ENCODE data around the gene C22orf31.

Gene C22orf31

GRCh38 chr22:29102300-29102699 is 40.7 kb upstream of the C22orf31 start:
- Histone ChIP-seq H3K9me3 (ENCODE audit: control extremely low read depth in 1 of 5, control insufficient read depth in 4 of 5, insufficient read depth in 2 of 5, low read depth in 1 of 5, low read length in 4 of 5) (no peaks in the 10 kb centered on the region), H3K27ac (ENCODE audit: insufficient read depth in 1 of 2, low read depth in 1 of 2, low read length in 2 of 2, poor library complexity in 1 of 2, severe bottlenecking in 2 of 2) (no peak overlapping the region), H3K4me3 (ENCODE audit: control insufficient read depth in 1 of 7, extremely low read depth in 1 of 7, insufficient read depth in 4 of 7, low read depth in 2 of 7, low read length in 6 of 7) (no peak overlapping the region), H3K36me3 (ENCODE audit: control insufficient read depth in 4 of 4, insufficient read depth in 4 of 4, low read length in 3 of 4) (no peaks in the 10 kb centered on the region), H3K27me3 (replicated peaks in 2 of 5; ENCODE audit: control insufficient read depth in 4 of 5, insufficient read depth in 5 of 5, low read length in 4 of 5) (peaks cover 0 to 3% (median 0%) of the 10 kb centered on the region in 5 experiments), H3K4me1 (ENCODE audit: control extremely low read depth in 1 of 4, control insufficient read depth in 4 of 4, insufficient read depth in 4 of 4, low read length in 3 of 4) (no peaks in the 10 kb centered on the region)
- WGBS (ENCODE audit: insufficient coverage) = 100% methylated on average over 1 of the region's 2 CpGs
- POLR2A ChIA-PET = interaction anchor here (0.7 kb wide), 1 partner anchor 20 kb away, joined by 3 read pairs; no protein-coding TSS in a partner anchor
- CTCF ChIA-PET = interaction anchor here (1.1 to 1.5 kb wide), 4 partner anchors 8 to 20 kb away, joined by 3 read pairs; no protein-coding TSS in a partner anchor
- no peak for DNase-seq

- Histone ChIP-seq H3K9me3 (ENCODE audit: control extremely low read depth in 1 of 5, control insufficient read depth in 4 of 5, insufficient read depth in 2 of 5, low read depth in 1 of 5, low read length in 4 of 5) (no peaks in the 10 kb centered on the region), H3K27ac (ENCODE audit: insufficient read depth in 1 of 2, low read depth in 1 of 2, low read length in 2 of 2, poor library complexity in 1 of 2, severe bottlenecking in 2 of 2) (no peak overlapping the region), H3K27me3 (replicated peaks in 2 of 5; ENCODE audit: control insufficient read depth in 4 of 5, insufficient read depth in 5 of 5, low read length in 4 of 5) (peaks cover 0 to 3% (median 0%) of the 10 kb centered on the region in 5 experiments), H3K36me3 (ENCODE audit: control insufficient read depth in 4 of 4, insufficient read depth in 4 of 4, low read length in 3 of 4) (no peaks in the 10 kb centered on the region), H3K4me1 (ENCODE audit: control extremely low read depth in 1 of 4, control insufficient read depth in 4 of 4, insufficient read depth in 4 of 4, low read length in 3 of 4) (no peaks in the 10 kb centered on the region), H3K4me3 (ENCODE audit: control insufficient read depth in 1 of 7, extremely low read depth in 1 of 7, insufficient read depth in 4 of 7, low read depth in 2 of 7, low read length in 6 of 7) (no peak overlapping the region)
- ChIA-PET CTCF (no interaction called here), POLR2A (no interaction called here)
- no peak for DNase-seq
- 88% methylated on average over 2 of the region's 2 CpGs for WGBS (ENCODE audit: insufficient coverage)
These were observed 36.7 kb upstream of the C22orf31 start for GRCh38 chr22:29098296-29098695.

GRCh38 chr22:29096736-29097669 is 35.4 kb upstream of the C22orf31 start:
- CTCF ChIA-PET = interaction anchor here (0.7 to 1.3 kb wide), 2 partner anchors 8 to 11 kb away, joined by 4 to 5 read pairs; no protein-coding TSS in a partner anchor
- Histone ChIP-seq H3K27me3 (replicated peaks in 2 of 5; ENCODE audit: control insufficient read depth in 4 of 5, insufficient read depth in 5 of 5, low read length in 4 of 5) (no peaks in the 10 kb centered on the region), H3K27ac (ENCODE audit: insufficient read depth in 1 of 2, low read depth in 1 of 2, low read length in 2 of 2, poor library complexity in 1 of 2, severe bottlenecking in 2 of 2) (no peak overlapping the region), H3K4me1 (ENCODE audit: control extremely low read depth in 1 of 4, control insufficient read depth in 4 of 4, insufficient read depth in 4 of 4, low read length in 3 of 4) (no peaks in the 10 kb centered on the region), H3K36me3 (ENCODE audit: control insufficient read depth in 4 of 4, insufficient read depth in 4 of 4, low read length in 3 of 4) (no peaks in the 10 kb centered on the region), H3K9me3 (ENCODE audit: control extremely low read depth in 1 of 5, control insufficient read depth in 4 of 5, insufficient read depth in 2 of 5, low read depth in 1 of 5, low read length in 4 of 5) (no peaks in the 10 kb centered on the region), H3K4me3 (ENCODE audit: control insufficient read depth in 1 of 7, extremely low read depth in 1 of 7, insufficient read depth in 4 of 7, low read depth in 2 of 7, low read length in 6 of 7) (no peak overlapping the region)
- DNase-seq = no peak
- POLR2A ChIA-PET = interaction anchor here (0.7 kb wide), 1 partner anchor 25 kb away, joined by 3 read pairs; no protein-coding TSS in a partner anchor
- 88% methylated on average over 3 of the region's 13 CpGs for WGBS (ENCODE audit: insufficient coverage)

DNA sequence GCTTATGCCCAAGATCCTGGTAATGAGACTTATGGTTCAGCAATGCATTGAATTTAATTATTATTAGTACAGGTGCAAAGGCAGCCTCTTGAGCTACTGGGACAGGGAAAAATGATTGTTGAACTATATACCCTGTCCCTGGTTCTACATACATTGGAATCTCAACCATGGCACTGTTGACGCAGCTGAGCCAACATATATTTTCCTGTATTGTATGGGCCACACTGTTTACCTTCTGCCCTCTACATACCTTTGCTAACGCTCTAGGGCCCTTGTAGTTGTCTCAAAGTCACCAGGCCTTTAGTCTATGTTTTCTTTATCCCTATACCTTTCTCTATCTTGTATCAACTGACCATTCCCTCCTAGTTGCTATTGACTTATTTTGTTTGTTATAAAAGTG is 33.8 kb upstream of the C22orf31 start:
- WGBS (ENCODE audit: insufficient coverage) = 79% methylated on average over 2 of the region's 2 CpGs
- POLR2A ChIA-PET = no interaction called here
- Histone ChIP-seq H3K36me3 (ENCODE audit: control insufficient read depth in 4 of 4, insufficient read depth in 4 of 4, low read length in 3 of 4) (no peaks in the 10 kb centered on the region), H3K27me3 (replicated peaks in 2 of 5; ENCODE audit: control insufficient read depth in 4 of 5, insufficient read depth in 5 of 5, low read length in 4 of 5) (no peaks in the 10 kb centered on the region), H3K9me3 (ENCODE audit: control extremely low read depth in 1 of 5, control insufficient read depth in 4 of 5, insufficient read depth in 2 of 5, low read depth in 1 of 5, low read length in 4 of 5) (no peaks in the 10 kb centered on the region), H3K4me3 (ENCODE audit: control insufficient read depth in 1 of 7, extremely low read depth in 1 of 7, insufficient read depth in 4 of 7, low read depth in 2 of 7, low read length in 6 of 7) (no peak overlapping the region), H3K4me1 (ENCODE audit: control extremely low read depth in 1 of 4, control insufficient read depth in 4 of 4, insufficient read depth in 4 of 4, low read length in 3 of 4) (no peaks in the 10 kb centered on the region), H3K27ac (ENCODE audit: insufficient read depth in 1 of 2, low read depth in 1 of 2, low read length in 2 of 2, poor library complexity in 1 of 2, severe bottlenecking in 2 of 2) (no peak overlapping the region)
- no peak for DNase-seq
- CTCF ChIA-PET = no interaction called here

DNA sequence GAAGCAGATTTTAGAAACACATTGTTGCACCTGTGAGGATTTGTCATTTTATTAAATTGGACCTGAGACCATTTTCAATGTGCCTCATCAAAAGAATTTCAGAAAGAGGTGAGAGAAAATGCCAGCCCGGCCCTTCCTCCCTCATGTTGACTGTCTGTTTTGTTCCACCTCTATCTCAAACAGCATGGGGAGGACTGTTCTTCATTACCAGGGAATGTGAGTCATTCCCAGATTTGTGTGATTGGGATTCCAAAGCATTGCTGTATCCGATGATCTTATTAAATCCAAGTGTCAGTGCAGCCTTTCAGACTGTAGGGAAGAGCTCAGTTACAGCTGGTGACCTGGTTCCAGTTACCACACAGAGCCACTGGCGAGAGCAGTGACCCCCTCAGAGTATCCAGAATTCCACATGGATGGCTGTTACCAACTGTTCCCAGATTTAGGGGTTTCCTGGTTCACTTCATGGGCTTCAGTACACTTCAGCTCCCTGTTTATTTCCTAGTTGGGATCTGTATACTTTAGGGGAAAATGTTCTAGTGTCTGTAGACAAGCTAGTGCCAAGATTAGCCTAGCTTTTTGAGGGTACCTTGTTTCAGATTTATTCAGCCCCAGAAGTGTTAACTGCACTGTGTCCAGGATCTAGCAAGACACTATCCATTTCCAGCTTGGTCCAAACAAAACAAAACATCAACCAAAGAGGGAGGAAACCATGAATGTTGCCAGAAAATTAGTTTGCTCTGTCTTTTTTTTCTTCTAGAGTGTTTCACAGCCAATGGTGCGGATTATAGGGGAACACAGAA is 32.1 kb upstream of the C22orf31 start:
- Histone ChIP-seq H3K4me1 (ENCODE audit: control extremely low read depth in 1 of 4, control insufficient read depth in 4 of 4, insufficient read depth in 4 of 4, low read length in 3 of 4) (no peaks in the 10 kb centered on the region), H3K4me3 (ENCODE audit: control insufficient read depth in 1 of 7, extremely low read depth in 1 of 7, insufficient read depth in 4 of 7, low read depth in 2 of 7, low read length in 6 of 7) (no peak overlapping the region), H3K9me3 (ENCODE audit: control extremely low read depth in 1 of 5, control insufficient read depth in 4 of 5, insufficient read depth in 2 of 5, low read depth in 1 of 5, low read length in 4 of 5) (no peaks in the 10 kb centered on the region), H3K36me3 (ENCODE audit: control insufficient read depth in 4 of 4, insufficient read depth in 4 of 4, low read length in 3 of 4) (no peaks in the 10 kb centered on the region), H3K27ac (ENCODE audit: insufficient read depth in 1 of 2, low read depth in 1 of 2, low read length in 2 of 2, poor library complexity in 1 of 2, severe bottlenecking in 2 of 2) (no peak overlapping the region), H3K27me3 (replicated peaks in 2 of 5; ENCODE audit: control insufficient read depth in 4 of 5, insufficient read depth in 5 of 5, low read length in 4 of 5) (peaks cover 0 to 4% (median 0%) of the 10 kb centered on the region in 5 experiments)
- POLR2A ChIA-PET = no interaction called here
- no peak for DNase-seq
- CTCF ChIA-PET = interaction anchor here (1.0 to 1.4 kb wide), 3 partner anchors 8 to 14 kb away, joined by 3 to 4 read pairs (median 3); no protein-coding TSS in a partner anchor
- 100% methylated on average over 4 of the region's 4 CpGs for WGBS (ENCODE audit: insufficient coverage)

DNA sequence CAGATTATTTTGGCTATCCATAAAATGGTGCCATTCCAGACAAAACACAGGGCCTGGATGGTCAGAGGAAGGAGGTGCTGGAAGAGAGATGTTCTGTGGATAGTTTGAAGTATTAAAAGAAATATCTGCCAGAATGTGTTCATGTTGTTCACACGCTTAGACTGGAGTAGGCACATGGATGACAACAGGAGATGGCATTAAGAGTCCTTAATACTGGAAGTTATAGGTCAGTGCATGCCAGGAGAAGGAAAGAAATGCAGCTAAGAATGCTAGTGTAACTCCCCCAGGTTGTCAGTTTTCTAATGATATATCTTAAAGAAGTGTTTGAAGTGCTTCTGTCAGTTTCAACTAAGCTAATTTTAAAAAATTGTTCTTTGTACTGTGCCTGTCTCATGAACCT is 31.4 kb upstream of the C22orf31 start:
- Histone ChIP-seq H3K27me3 (replicated peaks in 2 of 5; ENCODE audit: control insufficient read depth in 4 of 5, insufficient read depth in 5 of 5, low read length in 4 of 5) (peaks cover 0 to 5% (median 0%) of the 10 kb centered on the region in 5 experiments), H3K4me1 (ENCODE audit: control extremely low read depth in 1 of 4, control insufficient read depth in 4 of 4, insufficient read depth in 4 of 4, low read length in 3 of 4) (no peaks in the 10 kb centered on the region), H3K36me3 (ENCODE audit: control insufficient read depth in 4 of 4, insufficient read depth in 4 of 4, low read length in 3 of 4) (no peaks in the 10 kb centered on the region), H3K9me3 (ENCODE audit: control extremely low read depth in 1 of 5, control insufficient read depth in 4 of 5, insufficient read depth in 2 of 5, low read depth in 1 of 5, low read length in 4 of 5) (no peaks in the 10 kb centered on the region), H3K27ac (ENCODE audit: insufficient read depth in 1 of 2, low read depth in 1 of 2, low read length in 2 of 2, poor library complexity in 1 of 2, severe bottlenecking in 2 of 2) (no peak overlapping the region), H3K4me3 (ENCODE audit: control insufficient read depth in 1 of 7, extremely low read depth in 1 of 7, insufficient read depth in 4 of 7, low read depth in 2 of 7, low read length in 6 of 7) (no peak overlapping the region)
- CTCF ChIA-PET = interaction anchor here (1.2 to 1.4 kb wide), 2 partner anchors 11 to 13 kb away, joined by 3 to 4 read pairs; no protein-coding TSS in a partner anchor
- DNase-seq = no peak
- WGBS (ENCODE audit: insufficient coverage) = 89% methylated on average over 1 of the region's 1 CpG
- POLR2A ChIA-PET = no interaction called here
